ENCODE data around the gene C2orf68. TPM values are rescaled to one million over a fixed set of nuclear protein-coding genes. Genes with fewer than 3 reads are reported as not detected.

Gene C2orf68
- total and polyA plus RNA-seq, 2 of the 13 experiments (the other 11 are each of a cell fraction or from before 2014, with no cell fraction given): 47.1 to 77.4 TPM

GRCh38 chr2:85584354-85584856, 27.5 kb downstream of the C2orf68 start, which contains the start of gene VAMP5 (continued):
- no peak for TF ChIP-seq JUN (CRISPR knock-in tag; IDR thresholded peaks at IDR 0.05)
- no peak for TF ChIP-seq TRIM24 (CRISPR knock-in tag; IDR thresholded peaks at IDR 0.05)
- TF ChIP-seq ZNF253 (CRISPR knock-in tag; IDR thresholded peaks at IDR 0.05; ENCODE audit: borderline replicate concordance): peak; percentile 91; the same call in 1 of the 2 replicates
- TF ChIP-seq IRX3 (CRISPR knock-in tag; IDR thresholded peaks at IDR 0.05; ENCODE audit: borderline replicate concordance, low read depth): peak; percentile 30
- no peak for TF ChIP-seq DMTF1 (CRISPR knock-in tag; IDR thresholded peaks at IDR 0.05)
- peak; percentile 91; the same call in 1 of the 2 replicates for TF ChIP-seq ZNF558 (CRISPR knock-in tag; IDR thresholded peaks at IDR 0.05; ENCODE audit: borderline replicate concordance)
- no peak for TF ChIP-seq ZNF33B (CRISPR knock-in tag; IDR thresholded peaks at IDR 0.05)
- peak; percentile 97 for TF ChIP-seq ZSCAN21 (CRISPR knock-in tag; IDR thresholded peaks at IDR 0.05; ENCODE audit: borderline replicate concordance)
- TF ChIP-seq ZBTB46 (CRISPR knock-in tag; IDR thresholded peaks at IDR 0.05; ENCODE audit: borderline replicate concordance): 0 out of 2 replicates have a peak, but pooled peaks have one; percentile 47
- peak; percentile 87 for TF ChIP-seq SP5 (CRISPR knock-in tag; IDR thresholded peaks at IDR 0.05; ENCODE audit: borderline replicate concordance, low read depth)
- TF ChIP-seq TRAFD1 (CRISPR knock-in tag; IDR thresholded peaks at IDR 0.05; ENCODE audit: borderline replicate concordance): peak; percentile 91
- no peak for TF ChIP-seq MIER2 (CRISPR knock-in tag; IDR thresholded peaks at IDR 0.05)
- no peak for TF ChIP-seq HDAC6 (IDR thresholded peaks at IDR 0.05; ENCODE audit: low read depth, low read length)
- peak; percentile 82; the same call in 1 of the 2 replicates for TF ChIP-seq THRA (CRISPR knock-in tag; IDR thresholded peaks at IDR 0.05; ENCODE audit: borderline replicate concordance)
- TF ChIP-seq SRSF1 (optimal IDR thresholded peaks at IDR 0.05; ENCODE audit: low read depth, low read length): peak; percentile 90
- TF ChIP-seq PAWR (CRISPR knock-in tag; IDR thresholded peaks at IDR 0.05; ENCODE audit: borderline replicate concordance): no peak
- TF ChIP-seq FOSL2 (CRISPR knock-in tag; IDR thresholded peaks at IDR 0.05): peak; percentile 71
- peak; percentile 70; the same call in 1 of the 2 replicates for TF ChIP-seq MLX (CRISPR knock-in tag; IDR thresholded peaks at IDR 0.05)
- TF ChIP-seq ZNF629 (CRISPR knock-in tag; conservative IDR thresholded peaks at IDR 0.05): peak; percentile 92; the same call in 1 of the 2 replicates
- TF ChIP-seq KLF16 (CRISPR knock-in tag; IDR thresholded peaks at IDR 0.05): peak in 1 of 2 experiments; percentile 63; a peak in 2 of 4 replicates
- no peak for TF ChIP-seq ZKSCAN8 (CRISPR knock-in tag; IDR thresholded peaks at IDR 0.05; ENCODE audit: borderline replicate concordance)
